ENCODE results near the gene KCNH6. TPM values are rescaled to one million over a fixed set of nuclear protein-coding genes. Genes with fewer than 3 reads are reported as not detected.

Gene KCNH6
- total RNA-seq, 4 donors from 2014 or later, result not detected

DNA sequence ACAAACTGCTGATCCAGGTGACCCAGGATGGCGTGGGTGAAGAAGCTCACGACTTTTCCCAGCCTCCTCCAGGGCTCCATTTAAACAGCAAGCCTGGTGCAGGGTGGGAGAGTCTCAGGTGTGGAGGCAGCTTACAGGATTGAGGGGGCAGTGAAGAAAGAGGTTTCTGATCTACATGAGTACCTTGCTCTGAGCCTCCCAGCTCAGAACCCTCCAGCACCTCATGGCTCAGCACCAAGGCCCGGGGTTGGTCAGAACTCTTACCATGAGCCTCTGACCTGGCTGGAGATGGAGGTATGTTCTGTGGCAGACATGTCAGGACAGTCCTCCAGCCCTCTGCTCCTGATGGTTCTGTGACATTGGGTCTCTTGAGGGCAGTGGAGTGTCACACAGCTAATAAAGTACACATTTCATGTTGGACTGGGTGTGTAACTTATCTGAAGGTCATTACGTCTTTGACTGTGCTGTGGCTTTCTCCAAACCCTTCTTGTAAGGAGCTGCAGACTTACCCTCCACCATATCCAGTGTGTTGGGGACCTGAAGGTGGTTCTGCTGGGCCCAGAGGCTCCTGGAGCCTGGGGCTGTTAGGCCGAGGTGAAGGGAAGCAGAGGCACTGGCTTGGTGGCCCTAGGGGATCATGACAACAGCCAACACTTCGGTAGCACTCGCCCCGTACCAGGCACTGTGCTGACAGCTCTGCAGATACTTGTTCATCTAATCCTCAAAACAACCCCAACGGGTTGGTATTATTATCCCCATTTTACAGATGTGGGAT is 23.3 kb downstream of the KCNH6 start:
- H3K27ac ChIP-seq, result no peak overlapping the region
- H3K36me3 ChIP-seq, result no peaks in the 10 kb centered on the region
- DNase-seq, result no peak
- H3K9me3 ChIP-seq, result no peaks in the 10 kb centered on the region
- H3K27me3 ChIP-seq, result no peaks in the 10 kb centered on the region
- intact Hi-C loops (cut with DNase I; ENCODE audit: low total_unique reads), result no loop called here
- H3K4me3 ChIP-seq, result no peak overlapping the region
- no peaks in the 10 kb centered on the region for H3K4me1 ChIP-seq
- TF ChIP-seq, protein P1, sequence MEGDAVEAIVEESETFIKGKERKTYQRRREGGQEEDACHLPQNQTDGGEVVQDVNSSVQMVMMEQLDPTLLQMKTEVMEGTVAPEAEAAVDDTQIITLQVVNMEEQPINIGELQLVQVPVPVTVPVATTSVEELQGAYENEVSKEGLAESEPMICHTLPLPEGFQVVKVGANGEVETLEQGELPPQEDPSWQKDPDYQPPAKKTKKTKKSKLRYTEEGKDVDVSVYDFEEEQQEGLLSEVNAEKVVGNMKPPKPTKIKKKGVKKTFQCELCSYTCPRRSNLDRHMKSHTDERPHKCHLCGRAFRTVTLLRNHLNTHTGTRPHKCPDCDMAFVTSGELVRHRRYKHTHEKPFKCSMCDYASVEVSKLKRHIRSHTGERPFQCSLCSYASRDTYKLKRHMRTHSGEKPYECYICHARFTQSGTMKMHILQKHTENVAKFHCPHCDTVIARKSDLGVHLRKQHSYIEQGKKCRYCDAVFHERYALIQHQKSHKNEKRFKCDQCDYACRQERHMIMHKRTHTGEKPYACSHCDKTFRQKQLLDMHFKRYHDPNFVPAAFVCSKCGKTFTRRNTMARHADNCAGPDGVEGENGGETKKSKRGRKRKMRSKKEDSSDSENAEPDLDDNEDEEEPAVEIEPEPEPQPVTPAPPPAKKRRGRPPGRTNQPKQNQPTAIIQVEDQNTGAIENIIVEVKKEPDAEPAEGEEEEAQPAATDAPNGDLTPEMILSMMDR (IDR thresholded peaks at IDR 0.05), result no peak
- no peak for TF ChIP-seq POLR2A (IDR thresholded peaks at IDR 0.05)

- H3K27ac ChIP-seq, result no peak overlapping the region
- TF ChIP-seq, protein P1 (IDR thresholded peaks at IDR 0.05), result no peak
- no peak for TF ChIP-seq POLR2A (IDR thresholded peaks at IDR 0.05)
- H3K4me3 ChIP-seq, result no peak overlapping the region
- peaks cover 0 to 3% of the 10 kb centered on the region in 2 donors for H3K4me1 ChIP-seq
- H3K27me3 ChIP-seq, result no peaks in the 10 kb centered on the region
- H3K9me3 ChIP-seq, result no peaks in the 10 kb centered on the region
- no peaks in the 10 kb centered on the region for H3K36me3 ChIP-seq
- intact Hi-C loops (cut with DNase I; ENCODE audit: low total_unique reads), result no loop called here
- DNase-seq, result no peak
These were observed 23.9 kb downstream of the KCNH6 start for GRCh38 chr17:63547083-63547523.

DNA sequence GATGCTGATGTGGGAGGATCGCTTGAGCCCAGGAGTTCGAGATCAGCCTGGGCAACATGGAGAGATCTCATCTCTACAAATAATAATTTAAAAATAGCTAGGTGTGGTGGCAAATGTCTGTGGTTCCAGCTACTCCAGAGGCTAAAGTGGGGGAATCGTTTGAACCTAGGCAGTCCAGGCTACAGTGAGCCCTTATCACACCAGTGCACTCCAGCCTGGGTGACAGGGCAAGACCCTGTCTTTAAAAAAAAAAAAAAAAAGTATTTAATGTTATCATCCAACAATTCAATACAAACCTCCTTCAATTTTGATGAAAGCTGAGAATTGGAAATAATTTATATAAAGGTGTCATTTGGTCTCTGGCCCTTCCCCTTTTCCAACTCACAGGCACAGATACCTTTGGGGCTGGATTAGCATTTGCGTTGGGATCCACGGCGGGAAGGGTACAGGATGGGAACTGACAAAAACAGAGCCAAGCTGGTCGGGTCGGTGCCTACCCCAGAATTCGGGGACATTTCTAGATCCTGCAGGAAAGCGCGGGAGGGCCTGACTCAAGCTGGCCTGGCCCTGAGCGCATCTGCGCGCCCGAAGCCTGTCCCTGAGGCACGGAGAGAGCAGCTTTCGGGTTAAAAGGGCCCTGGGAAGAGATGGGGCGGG is 26.3 kb downstream of the KCNH6 start:
- Histone ChIP-seq H3K27me3 (no peaks in the 10 kb centered on the region), H3K27ac (peak overlapping the region; percentile 88 to 92), H3K9me3 (no peaks in the 10 kb centered on the region), H3K4me1 (peaks cover 0 to 12% of the 10 kb centered on the region in 2 donors), H3K36me3 (no peaks in the 10 kb centered on the region), H3K4me3 (peak overlapping the region; percentile 47 to 61)
- DNase-seq, result no peak
- TF ChIP-seq POLR2A (IDR thresholded peaks at IDR 0.05), result no peak
- TF ChIP-seq, protein P1 (IDR thresholded peaks at IDR 0.05), result no peak
- intact Hi-C loops (cut with DNase I; ENCODE audit: low total_unique reads), result no loop called here

DNA sequence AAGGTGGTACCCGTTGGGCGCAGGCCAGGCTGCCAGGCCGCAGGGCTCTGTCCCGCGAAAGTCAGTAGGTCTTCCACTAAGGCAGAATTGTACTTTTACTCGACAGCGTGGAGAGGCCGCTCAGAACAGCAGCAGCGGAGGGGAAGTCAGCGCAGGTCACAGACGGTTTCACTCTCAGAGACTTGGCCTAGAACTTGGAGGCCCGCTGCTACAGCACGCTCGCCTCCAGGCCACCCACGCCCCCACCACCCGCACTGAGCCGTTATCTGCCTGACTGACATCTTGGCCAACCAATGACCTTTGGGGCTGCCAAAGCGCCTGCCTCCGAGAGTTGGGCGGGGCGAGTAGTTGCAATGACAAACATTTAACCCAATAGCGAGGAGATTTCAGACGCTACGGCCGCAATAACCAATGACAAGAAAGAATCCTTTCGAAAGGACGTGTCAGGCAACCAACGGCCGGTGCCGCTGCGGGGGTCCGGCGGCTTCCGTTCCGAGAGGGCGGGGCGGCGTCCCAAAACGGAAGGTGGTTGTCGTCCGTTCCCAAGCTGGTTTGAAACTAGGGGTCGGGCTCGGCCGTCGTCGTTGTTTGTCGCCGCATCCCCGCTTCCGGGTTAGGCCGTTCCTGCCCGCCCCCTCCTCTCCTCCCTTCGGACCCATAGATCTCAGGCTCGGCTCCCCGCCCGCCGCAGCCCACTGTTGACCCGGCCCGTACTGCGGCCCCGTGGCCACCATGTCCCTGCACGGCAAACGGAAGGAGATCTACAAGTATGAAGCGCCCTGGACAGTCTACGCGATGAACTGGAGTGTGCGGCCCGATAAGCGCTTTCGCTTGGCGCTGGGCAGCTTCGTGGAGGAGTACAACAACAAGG is 27.0 kb downstream of the KCNH6 start, which contains the start of gene DCAF7:
Gene DCAF7, plus strand, starts transcription at position 532 of the 871 bp plus-strand sequence. Its CDS starts 201 bp downstream, at position 733.
- Histone ChIP-seq H3K4me1 (peaks cover 0 to 12% of the 10 kb centered on the region in 2 donors), H3K27ac (peak within 1 kb of the TSS; percentile 88 to 92), H3K27me3 (no peaks in the 10 kb centered on the region), H3K9me3 (no peaks in the 10 kb centered on the region), H3K36me3 (no peaks in the 10 kb centered on the region), H3K4me3 (peak within 1 kb of the TSS; percentile 61 to 90)
- intact Hi-C loops (cut with DNase I; ENCODE audit: low total_unique reads), result no loop called here
- peak; percentile 100 for DNase-seq
- TF ChIP-seq POLR2A (IDR thresholded peaks at IDR 0.05), result peak; percentile 34 to 44
- TF ChIP-seq, protein P1 (IDR thresholded peaks at IDR 0.05), result no peak
